Liver (tissue), 3 donors: ENCODE data around the gene EIF2B1.

Source experiments
- EGR1 ChIP-seq, 2 donors: IDR thresholded peaks; 2 replicates each; pipeline ENCODE4 v1.6.1; 2016 to 2018; ENCODE audit warnings: antibody characterized with exemption in 2 of 2, low read depth in 2 of 2
- GABPA ChIP-seq, 2 donors: IDR thresholded peaks in 1 of 2; conservative IDR thresholded peaks in 1 of 2; 2 replicates each; pipeline ENCODE4 v1.6.1; 2016; ENCODE audit warnings: antibody characterized with exemption in 2 of 2, mild to moderate bottlenecking in 1 of 2, moderate library complexity in 1 of 2
- RAD21 ChIP-seq, 2 donors: IDR thresholded peaks; 2 replicates each; pipeline ENCODE4 v1.6.1; 2016; ENCODE audit warnings: antibody characterized with exemption in 2 of 2, mild to moderate bottlenecking in 2 of 2
- TAF1 ChIP-seq: conservative IDR thresholded peaks from 2 replicates; pipeline ENCODE4 v1.6.1; 2016; ENCODE audit warnings: antibody characterized with exemption, mild to moderate bottlenecking
- TF ChIP-seq, protein P1 (sequence below): fragments of 150-350 bp; IDR thresholded peaks from 2 replicates; pipeline ENCODE4 v1.5.1; 2017; ENCODE audit warnings: improper control_type of control experiment, low read depth, low read length; ENCODE audit not compliant: missing input control
- TF ChIP-seq, protein P2 (sequence below): IDR thresholded peaks from 2 replicates; pipeline ENCODE4 v1.6.1; 2016; ENCODE audit warnings: antibody characterized with exemption
- TF ChIP-seq, protein P3 (sequence below): IDR thresholded peaks from 2 replicates; pipeline ENCODE4 v1.6.1; 2016; ENCODE audit warnings: antibody characterized with exemption, mild to moderate bottlenecking
- TF ChIP-seq, protein P4 (sequence below): IDR thresholded peaks from 2 replicates; pipeline ENCODE4 v1.6.1; 2016; ENCODE audit warnings: antibody characterized with exemption
- donor health status: healthy.
- donor health status: healthy.

DNA sequence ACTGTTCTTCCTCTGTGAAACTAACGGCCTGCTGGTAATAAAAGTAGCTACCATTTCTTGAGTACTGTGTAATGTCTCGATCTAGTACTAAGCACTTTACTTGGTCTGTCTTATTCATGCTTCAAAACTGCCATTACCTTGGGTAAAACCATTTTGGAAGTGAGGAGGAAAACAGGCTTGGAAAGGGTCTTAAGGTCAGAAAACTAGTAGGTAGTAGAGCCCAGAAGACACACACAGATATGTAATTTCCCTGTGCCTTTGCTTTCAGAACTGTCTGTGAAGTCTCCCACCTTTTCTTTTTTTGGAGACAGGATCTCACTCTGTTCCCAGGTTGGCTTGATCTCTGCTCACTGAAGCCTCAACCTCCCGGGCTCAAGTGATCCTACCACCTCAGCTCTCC, 35.0 kb downstream of the EIF2B1 start:
- TF ChIP-seq, protein P1, sequence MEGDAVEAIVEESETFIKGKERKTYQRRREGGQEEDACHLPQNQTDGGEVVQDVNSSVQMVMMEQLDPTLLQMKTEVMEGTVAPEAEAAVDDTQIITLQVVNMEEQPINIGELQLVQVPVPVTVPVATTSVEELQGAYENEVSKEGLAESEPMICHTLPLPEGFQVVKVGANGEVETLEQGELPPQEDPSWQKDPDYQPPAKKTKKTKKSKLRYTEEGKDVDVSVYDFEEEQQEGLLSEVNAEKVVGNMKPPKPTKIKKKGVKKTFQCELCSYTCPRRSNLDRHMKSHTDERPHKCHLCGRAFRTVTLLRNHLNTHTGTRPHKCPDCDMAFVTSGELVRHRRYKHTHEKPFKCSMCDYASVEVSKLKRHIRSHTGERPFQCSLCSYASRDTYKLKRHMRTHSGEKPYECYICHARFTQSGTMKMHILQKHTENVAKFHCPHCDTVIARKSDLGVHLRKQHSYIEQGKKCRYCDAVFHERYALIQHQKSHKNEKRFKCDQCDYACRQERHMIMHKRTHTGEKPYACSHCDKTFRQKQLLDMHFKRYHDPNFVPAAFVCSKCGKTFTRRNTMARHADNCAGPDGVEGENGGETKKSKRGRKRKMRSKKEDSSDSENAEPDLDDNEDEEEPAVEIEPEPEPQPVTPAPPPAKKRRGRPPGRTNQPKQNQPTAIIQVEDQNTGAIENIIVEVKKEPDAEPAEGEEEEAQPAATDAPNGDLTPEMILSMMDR: no peak
- TF ChIP-seq TAF1 (no peak), EGR1 (IDR thresholded peaks at IDR 0.05; ENCODE audit: low read depth in 2 of 2) (no peak), RAD21 (IDR thresholded peaks at IDR 0.05) (no peak), GABPA (IDR thresholded peaks at IDR 0.05 in 1 of 2, conservative IDR thresholded peaks at IDR 0.05 in 1 of 2) (no peak)
- TF ChIP-seq, protein P2, sequence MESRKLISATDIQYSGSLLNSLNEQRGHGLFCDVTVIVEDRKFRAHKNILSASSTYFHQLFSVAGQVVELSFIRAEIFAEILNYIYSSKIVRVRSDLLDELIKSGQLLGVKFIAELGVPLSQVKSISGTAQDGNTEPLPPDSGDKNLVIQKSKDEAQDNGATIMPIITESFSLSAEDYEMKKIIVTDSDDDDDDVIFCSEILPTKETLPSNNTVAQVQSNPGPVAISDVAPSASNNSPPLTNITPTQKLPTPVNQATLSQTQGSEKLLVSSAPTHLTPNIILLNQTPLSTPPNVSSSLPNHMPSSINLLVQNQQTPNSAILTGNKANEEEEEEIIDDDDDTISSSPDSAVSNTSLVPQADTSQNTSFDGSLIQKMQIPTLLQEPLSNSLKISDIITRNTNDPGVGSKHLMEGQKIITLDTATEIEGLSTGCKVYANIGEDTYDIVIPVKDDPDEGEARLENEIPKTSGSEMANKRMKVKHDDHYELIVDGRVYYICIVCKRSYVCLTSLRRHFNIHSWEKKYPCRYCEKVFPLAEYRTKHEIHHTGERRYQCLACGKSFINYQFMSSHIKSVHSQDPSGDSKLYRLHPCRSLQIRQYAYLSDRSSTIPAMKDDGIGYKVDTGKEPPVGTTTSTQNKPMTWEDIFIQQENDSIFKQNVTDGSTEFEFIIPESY: no peak
- TF ChIP-seq, protein P3, sequence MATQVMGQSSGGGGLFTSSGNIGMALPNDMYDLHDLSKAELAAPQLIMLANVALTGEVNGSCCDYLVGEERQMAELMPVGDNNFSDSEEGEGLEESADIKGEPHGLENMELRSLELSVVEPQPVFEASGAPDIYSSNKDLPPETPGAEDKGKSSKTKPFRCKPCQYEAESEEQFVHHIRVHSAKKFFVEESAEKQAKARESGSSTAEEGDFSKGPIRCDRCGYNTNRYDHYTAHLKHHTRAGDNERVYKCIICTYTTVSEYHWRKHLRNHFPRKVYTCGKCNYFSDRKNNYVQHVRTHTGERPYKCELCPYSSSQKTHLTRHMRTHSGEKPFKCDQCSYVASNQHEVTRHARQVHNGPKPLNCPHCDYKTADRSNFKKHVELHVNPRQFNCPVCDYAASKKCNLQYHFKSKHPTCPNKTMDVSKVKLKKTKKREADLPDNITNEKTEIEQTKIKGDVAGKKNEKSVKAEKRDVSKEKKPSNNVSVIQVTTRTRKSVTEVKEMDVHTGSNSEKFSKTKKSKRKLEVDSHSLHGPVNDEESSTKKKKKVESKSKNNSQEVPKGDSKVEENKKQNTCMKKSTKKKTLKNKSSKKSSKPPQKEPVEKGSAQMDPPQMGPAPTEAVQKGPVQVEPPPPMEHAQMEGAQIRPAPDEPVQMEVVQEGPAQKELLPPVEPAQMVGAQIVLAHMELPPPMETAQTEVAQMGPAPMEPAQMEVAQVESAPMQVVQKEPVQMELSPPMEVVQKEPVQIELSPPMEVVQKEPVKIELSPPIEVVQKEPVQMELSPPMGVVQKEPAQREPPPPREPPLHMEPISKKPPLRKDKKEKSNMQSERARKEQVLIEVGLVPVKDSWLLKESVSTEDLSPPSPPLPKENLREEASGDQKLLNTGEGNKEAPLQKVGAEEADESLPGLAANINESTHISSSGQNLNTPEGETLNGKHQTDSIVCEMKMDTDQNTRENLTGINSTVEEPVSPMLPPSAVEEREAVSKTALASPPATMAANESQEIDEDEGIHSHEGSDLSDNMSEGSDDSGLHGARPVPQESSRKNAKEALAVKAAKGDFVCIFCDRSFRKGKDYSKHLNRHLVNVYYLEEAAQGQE: no peak
- TF ChIP-seq, protein P4, sequence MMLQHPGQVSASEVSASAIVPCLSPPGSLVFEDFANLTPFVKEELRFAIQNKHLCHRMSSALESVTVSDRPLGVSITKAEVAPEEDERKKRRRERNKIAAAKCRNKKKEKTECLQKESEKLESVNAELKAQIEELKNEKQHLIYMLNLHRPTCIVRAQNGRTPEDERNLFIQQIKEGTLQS: no peak
